HEK293 (cell line): ENCODE measurements around the gene MEF2C.

Experiments
- CTCF ChIA-PET: fragments of 350-600 bp; formaldehyde crosslinking; extraction: SDS; loops from one replicate; lab custom pipeline; 2021; ENCODE audit warnings: antibody characterized with exemption; lab: Yijun Ruan, JAX
- POLR2A ChIA-PET: fragments of 300-600 bp; formaldehyde crosslinking; extraction: SDS; loops from one replicate; lab custom pipeline; 2020; ENCODE audit warnings: antibody characterized with exemption, inconsistent platforms; lab: Yijun Ruan, JAX
- H3K27ac ChIP-seq: fragments of 200-500 bp; sonication (Bioruptor generic); 2 replicates; pipeline ENCODE4 v1.5.1; 2014; ENCODE audit warnings: low read depth, low read length, control low read depth, inconsistent platforms; ENCODE audit errors: extremely low read depth
- H3K36me3 ChIP-seq, 2 experiments: fragments of 200-500 bp in 1 of 2; sonication (Bioruptor generic) in 1 of 2; 1 replicate in 1 of 2; 2 replicates in 1 of 2; pipeline ENCODE4 v1.5.1; 2014 to 2017; ENCODE audit warnings: inconsistent platforms in 2 of 2, low read length in 2 of 2; ENCODE audit not compliant: control insufficient read depth in 2 of 2, insufficient read depth in 1 of 2
- H3K4me1 ChIP-seq: fragments of 200-500 bp; sonication (Bioruptor generic); 2 replicates; pipeline ENCODE4 v1.5.1; 2014; ENCODE audit warnings: mild to moderate bottlenecking, low read length, inconsistent platforms; ENCODE audit not compliant: control insufficient read depth, insufficient read depth
- H3K4me3 ChIP-seq: 2 replicates; pipeline ENCODE4 v1.5.1; 2011; ENCODE audit warnings: low read depth, mild to moderate bottlenecking, control low read depth, low read length, moderate library complexity
- H3K9me3 ChIP-seq: fragments of 200-500 bp; sonication (Bioruptor generic); 2 replicates; pipeline ENCODE4 v1.5.1; 2014; ENCODE audit warnings: low read depth, low read length, inconsistent platforms; ENCODE audit not compliant: control insufficient read depth, insufficient read depth
- GLIS2 ChIP-seq: fragments of 450-650 bp; formaldehyde crosslinking; IDR thresholded peaks from 2 replicates; pipeline ENCODE4 v1.5.1; 2016; ENCODE audit warnings: missing biosample characterization, missing genetic modification characterization
- HOXA7 ChIP-seq: sonication (generic); formaldehyde crosslinking; IDR thresholded peaks from 2 replicates; pipeline ENCODE4 v1.8.1; 2022; ENCODE audit warnings: missing genetic modification reagents, borderline replicate concordance
- SALL2 ChIP-seq: fragments of 450-650 bp; formaldehyde crosslinking; IDR thresholded peaks from 2 replicates; pipeline ENCODE4 v1.5.0; 2017; ENCODE audit warnings: missing biosample characterization, mild to moderate bottlenecking, missing genetic modification characterization, borderline replicate concordance
- ZNF155 ChIP-seq: fragments of 450-650 bp; formaldehyde crosslinking; IDR thresholded peaks from 2 replicates; pipeline ENCODE4 v1.5.1; 2016; ENCODE audit warnings: missing biosample characterization, missing genetic modification characterization
- ZNF174 ChIP-seq: fragments of 450-650 bp; formaldehyde crosslinking; IDR thresholded peaks from 2 replicates; pipeline ENCODE4 v1.5.0; 2017; ENCODE audit warnings: missing biosample characterization, mild to moderate bottlenecking, missing genetic modification characterization
- ZNF350 ChIP-seq: fragments of 450-650 bp; formaldehyde crosslinking; IDR thresholded peaks from 2 replicates; pipeline ENCODE4 v1.5.0; 2017; ENCODE audit warnings: missing biosample characterization, mild to moderate bottlenecking, missing genetic modification characterization
- ZNF830 ChIP-seq: fragments of 450-650 bp; IDR thresholded peaks from 2 replicates; pipeline ENCODE4 v1.5.0; 2018; ENCODE audit warnings: missing biosample characterization, missing genetic modification characterization, low read depth, mild to moderate bottlenecking, moderate library complexity
- ZSCAN23 ChIP-seq: fragments of 450-650 bp; formaldehyde crosslinking; IDR thresholded peaks from 2 replicates; pipeline ENCODE4 v1.5.1; 2016; ENCODE audit warnings: missing biosample characterization, missing genetic modification characterization
- TF ChIP-seq, protein P1 (sequence below): fragments of 450-650 bp; formaldehyde crosslinking; IDR thresholded peaks from 2 replicates; pipeline ENCODE4 v1.5.1; 2016; ENCODE audit warnings: missing biosample characterization, missing genetic modification characterization
- TF ChIP-seq, protein P2 (sequence below): fragments of 450-650 bp; formaldehyde crosslinking; IDR thresholded peaks from 2 replicates; pipeline ENCODE4 v1.5.1; 2016; ENCODE audit warnings: missing biosample characterization, missing genetic modification characterization, borderline replicate concordance
- TF ChIP-seq, protein P3 (sequence below): fragments of 450-650 bp; formaldehyde crosslinking; IDR thresholded peaks from 2 replicates; pipeline ENCODE4 v1.5.1; 2016; ENCODE audit warnings: missing biosample characterization, missing genetic modification characterization, borderline replicate concordance
- TF ChIP-seq, protein P4 (sequence below): fragments of 450-650 bp; formaldehyde crosslinking; IDR thresholded peaks from 2 replicates; pipeline ENCODE4 v1.5.1; 2016; ENCODE audit warnings: missing biosample characterization, missing genetic modification characterization
- TF ChIP-seq, protein P5 (sequence below): fragments of 450-650 bp; formaldehyde crosslinking; IDR thresholded peaks from 2 replicates; pipeline ENCODE4 v1.5.1; 2016; ENCODE audit warnings: missing biosample characterization, missing genetic modification characterization
- TF ChIP-seq, protein P6 (sequence below): fragments of 450-650 bp; formaldehyde crosslinking; IDR thresholded peaks from 2 replicates; pipeline ENCODE4 v1.5.1; 2016; ENCODE audit warnings: missing biosample characterization, missing genetic modification characterization

Gene MEF2C

DNA sequence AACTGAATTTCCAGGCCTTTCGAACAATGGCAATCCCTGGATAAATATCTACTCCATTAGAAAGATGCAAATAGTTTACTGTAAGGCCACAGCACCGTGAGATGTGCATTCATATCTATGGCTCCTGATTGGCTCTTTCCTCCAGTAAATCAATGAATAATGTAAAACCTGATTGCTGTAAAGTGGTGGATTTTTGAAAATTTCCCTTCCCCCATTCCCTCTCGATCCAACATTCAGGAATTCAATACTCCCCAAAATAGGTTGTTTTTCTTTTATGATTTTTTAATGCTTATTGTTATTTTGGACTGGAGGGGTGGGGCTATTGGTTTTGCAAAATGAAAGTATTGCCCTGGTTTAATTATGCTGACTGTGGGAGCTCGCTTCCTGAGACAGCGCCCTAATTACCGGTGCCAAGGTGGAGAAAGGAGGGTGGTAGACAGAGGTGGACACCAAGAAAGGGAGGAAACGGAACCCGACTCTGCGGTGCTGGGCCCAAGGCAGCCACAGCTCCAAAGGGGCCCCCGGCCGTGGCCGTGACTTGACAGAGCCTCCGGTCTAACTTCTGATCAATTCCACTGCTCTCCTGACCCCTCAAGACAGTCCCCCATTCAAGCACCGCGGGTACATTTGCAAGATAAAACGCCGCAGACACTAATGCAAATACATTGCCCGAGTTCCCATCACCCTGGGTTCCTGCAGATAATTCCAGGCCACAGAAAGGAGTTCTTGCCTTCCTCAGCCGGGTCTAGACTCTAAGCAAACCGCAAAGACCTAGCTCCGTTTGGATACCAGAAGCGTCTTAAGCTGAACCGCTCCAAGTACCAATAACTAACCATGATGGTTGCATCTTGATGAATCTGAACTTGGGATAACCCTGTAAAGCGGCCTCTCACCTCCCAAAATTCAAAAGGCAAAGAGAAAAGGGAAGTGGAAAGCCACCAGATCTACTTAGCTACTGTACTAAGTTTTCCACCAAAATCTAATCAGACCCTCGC is 211.2 kb downstream of the MEF2C start (continued):
- TF ChIP-seq, protein P1, sequence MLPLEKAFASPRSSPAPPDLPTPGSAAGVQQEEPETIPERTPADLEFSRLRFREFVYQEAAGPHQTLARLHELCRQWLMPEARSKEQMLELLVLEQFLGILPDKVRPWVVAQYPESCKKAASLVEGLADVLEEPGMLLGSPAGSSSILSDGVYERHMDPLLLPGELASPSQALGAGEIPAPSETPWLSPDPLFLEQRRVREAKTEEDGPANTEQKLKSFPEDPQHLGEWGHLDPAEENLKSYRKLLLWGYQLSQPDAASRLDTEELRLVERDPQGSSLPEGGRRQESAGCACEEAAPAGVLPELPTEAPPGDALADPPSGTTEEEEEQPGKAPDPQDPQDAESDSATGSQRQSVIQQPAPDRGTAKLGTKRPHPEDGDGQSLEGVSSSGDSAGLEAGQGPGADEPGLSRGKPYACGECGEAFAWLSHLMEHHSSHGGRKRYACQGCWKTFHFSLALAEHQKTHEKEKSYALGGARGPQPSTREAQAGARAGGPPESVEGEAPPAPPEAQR (tag by site-specific recombination) = no peak
- TF ChIP-seq SALL2 (tag by site-specific recombination) = no peak
- TF ChIP-seq ZNF174 (tag by site-specific recombination) = no peak

DNA sequence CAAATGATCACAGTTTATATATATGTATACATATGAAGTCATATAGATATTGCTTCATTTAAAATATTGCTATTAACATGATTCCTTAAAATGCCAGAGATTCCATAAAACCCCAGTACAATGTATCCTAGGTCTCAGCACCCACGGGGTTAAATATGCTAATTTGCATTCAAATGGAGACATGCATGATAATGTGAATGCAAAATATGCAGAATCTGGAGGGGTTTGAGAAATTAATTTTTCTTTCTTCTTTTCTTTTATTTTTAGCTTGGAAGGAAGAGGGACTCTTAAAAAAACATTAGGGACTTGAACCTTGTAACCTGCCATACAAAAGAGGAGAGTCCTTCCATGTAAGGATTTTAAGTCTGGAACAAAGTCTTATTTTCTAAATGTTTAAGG is 211.9 kb downstream of the MEF2C start:
- H3K9me3 ChIP-seq = no peaks in the 10 kb centered on the region
- ChIA-PET CTCF (no interaction called here), POLR2A (no interaction called here)
- H3K4me3 ChIP-seq = no peak overlapping the region
- no peaks in the 10 kb centered on the region for H3K36me3 ChIP-seq
- H3K4me1 ChIP-seq = no peaks in the 10 kb centered on the region; the same call in 1 of the 2 replicates
- H3K27ac ChIP-seq = no peak overlapping the region
- TF ChIP-seq GLIS2 (tag by site-specific recombination) (no peak), SALL2 (tag by site-specific recombination) (no peak), HOXA7 (CRISPR knock-in tag) (no peak), ZSCAN23 (tag by site-specific recombination) (no peak), ZNF830 (tag by site-specific recombination) (no peak), ZNF155 (no peak), ZNF350 (tag by site-specific recombination) (no peak)
- TF ChIP-seq, protein P2, sequence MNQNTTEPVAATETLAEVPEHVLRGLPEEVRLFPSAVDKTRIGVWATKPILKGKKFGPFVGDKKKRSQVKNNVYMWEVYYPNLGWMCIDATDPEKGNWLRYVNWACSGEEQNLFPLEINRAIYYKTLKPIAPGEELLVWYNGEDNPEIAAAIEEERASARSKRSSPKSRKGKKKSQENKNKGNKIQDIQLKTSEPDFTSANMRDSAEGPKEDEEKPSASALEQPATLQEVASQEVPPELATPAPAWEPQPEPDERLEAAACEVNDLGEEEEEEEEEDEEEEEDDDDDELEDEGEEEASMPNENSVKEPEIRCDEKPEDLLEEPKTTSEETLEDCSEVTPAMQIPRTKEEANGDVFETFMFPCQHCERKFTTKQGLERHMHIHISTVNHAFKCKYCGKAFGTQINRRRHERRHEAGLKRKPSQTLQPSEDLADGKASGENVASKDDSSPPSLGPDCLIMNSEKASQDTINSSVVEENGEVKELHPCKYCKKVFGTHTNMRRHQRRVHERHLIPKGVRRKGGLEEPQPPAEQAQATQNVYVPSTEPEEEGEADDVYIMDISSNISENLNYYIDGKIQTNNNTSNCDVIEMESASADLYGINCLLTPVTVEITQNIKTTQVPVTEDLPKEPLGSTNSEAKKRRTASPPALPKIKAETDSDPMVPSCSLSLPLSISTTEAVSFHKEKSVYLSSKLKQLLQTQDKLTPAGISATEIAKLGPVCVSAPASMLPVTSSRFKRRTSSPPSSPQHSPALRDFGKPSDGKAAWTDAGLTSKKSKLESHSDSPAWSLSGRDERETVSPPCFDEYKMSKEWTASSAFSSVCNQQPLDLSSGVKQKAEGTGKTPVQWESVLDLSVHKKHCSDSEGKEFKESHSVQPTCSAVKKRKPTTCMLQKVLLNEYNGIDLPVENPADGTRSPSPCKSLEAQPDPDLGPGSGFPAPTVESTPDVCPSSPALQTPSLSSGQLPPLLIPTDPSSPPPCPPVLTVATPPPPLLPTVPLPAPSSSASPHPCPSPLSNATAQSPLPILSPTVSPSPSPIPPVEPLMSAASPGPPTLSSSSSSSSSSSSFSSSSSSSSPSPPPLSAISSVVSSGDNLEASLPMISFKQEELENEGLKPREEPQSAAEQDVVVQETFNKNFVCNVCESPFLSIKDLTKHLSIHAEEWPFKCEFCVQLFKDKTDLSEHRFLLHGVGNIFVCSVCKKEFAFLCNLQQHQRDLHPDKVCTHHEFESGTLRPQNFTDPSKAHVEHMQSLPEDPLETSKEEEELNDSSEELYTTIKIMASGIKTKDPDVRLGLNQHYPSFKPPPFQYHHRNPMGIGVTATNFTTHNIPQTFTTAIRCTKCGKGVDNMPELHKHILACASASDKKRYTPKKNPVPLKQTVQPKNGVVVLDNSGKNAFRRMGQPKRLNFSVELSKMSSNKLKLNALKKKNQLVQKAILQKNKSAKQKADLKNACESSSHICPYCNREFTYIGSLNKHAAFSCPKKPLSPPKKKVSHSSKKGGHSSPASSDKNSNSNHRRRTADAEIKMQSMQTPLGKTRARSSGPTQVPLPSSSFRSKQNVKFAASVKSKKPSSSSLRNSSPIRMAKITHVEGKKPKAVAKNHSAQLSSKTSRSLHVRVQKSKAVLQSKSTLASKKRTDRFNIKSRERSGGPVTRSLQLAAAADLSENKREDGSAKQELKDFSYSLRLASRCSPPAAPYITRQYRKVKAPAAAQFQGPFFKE (tag by site-specific recombination) = no peak
- TF ChIP-seq, protein P3, sequence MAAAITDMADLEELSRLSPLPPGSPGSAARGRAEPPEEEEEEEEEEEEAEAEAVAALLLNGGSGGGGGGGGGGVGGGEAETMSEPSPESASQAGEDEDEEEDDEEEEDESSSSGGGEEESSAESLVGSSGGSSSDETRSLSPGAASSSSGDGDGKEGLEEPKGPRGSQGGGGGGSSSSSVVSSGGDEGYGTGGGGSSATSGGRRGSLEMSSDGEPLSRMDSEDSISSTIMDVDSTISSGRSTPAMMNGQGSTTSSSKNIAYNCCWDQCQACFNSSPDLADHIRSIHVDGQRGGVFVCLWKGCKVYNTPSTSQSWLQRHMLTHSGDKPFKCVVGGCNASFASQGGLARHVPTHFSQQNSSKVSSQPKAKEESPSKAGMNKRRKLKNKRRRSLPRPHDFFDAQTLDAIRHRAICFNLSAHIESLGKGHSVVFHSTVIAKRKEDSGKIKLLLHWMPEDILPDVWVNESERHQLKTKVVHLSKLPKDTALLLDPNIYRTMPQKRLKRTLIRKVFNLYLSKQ (tag by site-specific recombination) = no peak
- TF ChIP-seq, protein P4, sequence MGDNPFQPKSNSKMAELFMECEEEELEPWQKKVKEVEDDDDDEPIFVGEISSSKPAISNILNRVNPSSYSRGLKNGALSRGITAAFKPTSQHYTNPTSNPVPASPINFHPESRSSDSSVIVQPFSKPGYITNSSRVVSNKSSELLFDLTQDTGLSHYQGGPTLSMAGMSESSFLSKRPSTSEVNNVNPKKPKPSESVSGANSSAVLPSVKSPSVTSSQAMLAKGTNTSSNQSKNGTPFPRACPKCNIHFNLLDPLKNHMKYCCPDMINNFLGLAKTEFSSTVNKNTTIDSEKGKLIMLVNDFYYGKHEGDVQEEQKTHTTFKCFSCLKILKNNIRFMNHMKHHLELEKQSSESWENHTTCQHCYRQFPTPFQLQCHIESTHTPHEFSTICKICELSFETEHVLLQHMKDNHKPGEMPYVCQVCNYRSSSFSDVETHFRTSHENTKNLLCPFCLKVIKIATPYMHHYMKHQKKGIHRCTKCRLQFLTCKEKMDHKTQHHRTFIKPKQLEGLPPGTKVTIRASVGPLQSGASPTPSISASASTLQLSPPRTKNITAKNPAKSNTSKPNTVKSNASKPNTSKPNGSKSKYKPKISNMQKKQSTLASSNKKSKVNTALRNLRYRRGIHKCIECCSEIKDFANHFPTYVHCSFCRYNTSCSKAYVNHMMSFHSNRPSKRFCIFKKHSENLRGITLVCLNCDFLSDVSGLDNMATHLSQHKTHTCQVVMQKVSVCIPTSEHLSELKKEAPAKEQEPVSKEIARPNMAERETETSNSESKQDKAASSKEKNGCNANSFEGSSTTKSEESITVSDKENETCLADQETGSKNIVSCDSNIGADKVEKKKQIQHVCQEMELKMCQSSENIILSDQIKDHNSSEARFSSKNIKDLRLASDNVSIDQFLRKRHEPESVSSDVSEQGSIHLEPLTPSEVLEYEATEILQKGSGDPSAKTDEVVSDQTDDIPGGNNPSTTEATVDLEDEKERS = no peak
- TF ChIP-seq, protein P5, sequence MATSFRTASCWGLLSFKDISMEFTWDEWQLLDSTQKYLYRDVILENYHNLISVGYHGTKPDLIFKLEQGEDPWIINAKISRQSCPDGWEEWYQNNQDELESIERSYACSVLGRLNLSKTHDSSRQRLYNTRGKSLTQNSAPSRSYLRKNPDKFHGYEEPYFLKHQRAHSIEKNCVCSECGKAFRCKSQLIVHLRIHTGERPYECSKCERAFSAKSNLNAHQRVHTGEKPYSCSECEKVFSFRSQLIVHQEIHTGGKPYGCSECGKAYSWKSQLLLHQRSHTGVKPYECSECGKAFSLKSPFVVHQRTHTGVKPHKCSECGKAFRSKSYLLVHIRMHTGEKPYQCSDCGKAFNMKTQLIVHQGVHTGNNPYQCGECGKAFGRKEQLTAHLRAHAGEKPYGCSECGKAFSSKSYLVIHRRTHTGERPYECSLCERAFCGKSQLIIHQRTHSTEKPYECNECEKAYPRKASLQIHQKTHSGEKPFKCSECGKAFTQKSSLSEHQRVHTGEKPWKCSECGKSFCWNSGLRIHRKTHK = no peak
- TF ChIP-seq, protein P6, sequence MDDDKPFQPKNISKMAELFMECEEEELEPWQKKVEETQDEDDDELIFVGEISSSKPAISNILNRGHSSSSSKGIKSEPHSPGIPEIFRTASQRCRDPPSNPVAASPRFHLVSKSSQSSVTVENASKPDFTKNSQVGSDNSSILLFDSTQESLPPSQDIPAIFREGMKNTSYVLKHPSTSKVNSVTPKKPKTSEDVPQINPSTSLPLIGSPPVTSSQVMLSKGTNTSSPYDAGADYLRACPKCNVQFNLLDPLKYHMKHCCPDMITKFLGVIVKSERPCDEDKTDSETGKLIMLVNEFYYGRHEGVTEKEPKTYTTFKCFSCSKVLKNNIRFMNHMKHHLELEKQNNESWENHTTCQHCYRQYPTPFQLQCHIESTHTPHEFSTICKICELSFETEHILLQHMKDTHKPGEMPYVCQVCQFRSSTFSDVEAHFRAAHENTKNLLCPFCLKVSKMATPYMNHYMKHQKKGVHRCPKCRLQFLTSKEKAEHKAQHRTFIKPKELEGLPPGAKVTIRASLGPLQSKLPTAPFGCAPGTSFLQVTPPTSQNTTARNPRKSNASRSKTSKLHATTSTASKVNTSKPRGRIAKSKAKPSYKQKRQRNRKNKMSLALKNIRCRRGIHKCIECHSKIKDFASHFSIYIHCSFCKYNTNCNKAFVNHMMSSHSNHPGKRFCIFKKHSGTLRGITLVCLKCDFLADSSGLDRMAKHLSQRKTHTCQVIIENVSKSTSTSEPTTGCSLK (tag by site-specific recombination) = no peak
